ENCODE measurements around the gene GEMIN7.

GEMIN7 gene

DNA sequence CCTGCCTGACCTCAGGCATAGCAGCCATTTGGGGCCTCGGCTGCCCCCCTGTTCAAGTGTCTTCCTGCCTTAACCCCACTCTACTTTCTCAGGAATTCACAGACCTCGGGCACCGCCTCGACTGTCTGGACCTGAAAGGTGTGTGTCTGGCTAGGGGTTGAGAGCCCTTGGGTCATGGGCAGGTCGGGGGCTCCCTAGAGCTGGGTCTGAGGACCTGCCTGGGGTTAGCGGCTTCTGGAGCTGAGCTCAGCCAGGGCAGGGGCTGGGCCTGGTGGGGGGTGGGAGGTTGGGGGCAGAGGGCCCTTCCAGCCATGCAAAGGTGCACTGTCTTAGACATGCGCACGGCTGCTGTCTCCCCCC is 61.1 kb downstream of the GEMIN7 start:
- Mint-ChIP-seq H3K36me3 (ENCODE audit: low read depth) (peaks cover 9% of the 10 kb centered on the region), H3K4me3 (no peak overlapping the region), H3K4me1 (peaks cover 21% of the 10 kb centered on the region), H3K9me3 (no peaks in the 10 kb centered on the region), H3K27ac (no peak overlapping the region), H3K27me3 (ENCODE audit: low read depth) (no peaks in the 10 kb centered on the region)
- no peak for TF ChIP-seq CTCF (IDR thresholded peaks at IDR 0.05; ENCODE audit: unreplicated experiment in 3 of 3)

DNA sequence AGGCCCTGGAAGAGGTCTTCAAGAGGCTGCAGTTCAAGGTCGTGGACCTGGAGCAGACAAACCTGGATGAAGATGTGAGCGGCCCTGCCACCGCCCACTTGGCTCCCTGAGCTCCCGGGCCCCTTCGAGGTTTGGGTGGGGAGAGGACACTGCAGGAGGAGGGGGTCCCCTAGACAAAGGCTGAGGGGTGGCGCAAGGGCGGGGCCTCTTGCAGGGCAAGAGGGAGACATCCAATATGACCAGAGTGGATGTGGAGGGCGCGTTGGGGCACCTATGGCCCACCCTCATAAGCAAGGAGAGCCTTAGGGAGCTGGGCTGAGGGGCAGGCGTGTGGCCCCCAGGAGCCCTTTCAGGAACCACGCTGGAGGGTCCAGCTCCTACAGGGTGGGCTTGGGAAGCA is 61.5 kb downstream of the GEMIN7 start:
- peaks cover 9% of the 10 kb centered on the region for H3K36me3 Mint-ChIP-seq (ENCODE audit: low read depth)
- peaks cover 21% of the 10 kb centered on the region for H3K4me1 Mint-ChIP-seq
- no peak for TF ChIP-seq CTCF (IDR thresholded peaks at IDR 0.05; ENCODE audit: unreplicated experiment in 3 of 3)
- no peaks in the 10 kb centered on the region for H3K27me3 Mint-ChIP-seq (ENCODE audit: low read depth)
- no peak overlapping the region for H3K4me3 Mint-ChIP-seq
- no peaks in the 10 kb centered on the region for H3K9me3 Mint-ChIP-seq
- no peak overlapping the region for H3K27ac Mint-ChIP-seq
